T-helper 1 cell treated with Interleukin-12 subunit alpha and Interleukin-12 subunit beta and Interleukin-4 antibody, amounts not matched to agents 30 μg/mL and 1 μg/mL, for 36 hours (primary cell): ENCODE data around the gene DDX6.
"Not testable (repeated sequence)": the region's sequence is repeated elsewhere in the genome, so short reads cannot be mapped to it uniquely, and the experiment has no call there.

ENCODE experiments used
- H3K27ac Mint-ChIP-seq: one replicate; pipeline ENCODE4 v1.8.0; 2021; ENCODE audit warnings: mild to moderate bottlenecking, mixed read lengths
- H3K27me3 Mint-ChIP-seq: one replicate; pipeline ENCODE4 v1.8.0; 2021; ENCODE audit warnings: low read depth, mixed read lengths
- H3K36me3 Mint-ChIP-seq: one replicate; pipeline ENCODE4 v1.8.0; 2021; ENCODE audit warnings: low read depth, mixed read lengths
- H3K4me1 Mint-ChIP-seq: one replicate; pipeline ENCODE4 v1.8.0; 2021; ENCODE audit warnings: low read depth, mixed read lengths
- H3K4me3 Mint-ChIP-seq: one replicate; pipeline ENCODE4 v1.8.0; 2021; ENCODE audit warnings: mild to moderate bottlenecking, moderate library complexity, mixed read lengths
- H3K9me3 Mint-ChIP-seq: one replicate; pipeline ENCODE4 v1.8.0; 2021; ENCODE audit warnings: mixed read lengths

The DDX6 gene

DNA sequence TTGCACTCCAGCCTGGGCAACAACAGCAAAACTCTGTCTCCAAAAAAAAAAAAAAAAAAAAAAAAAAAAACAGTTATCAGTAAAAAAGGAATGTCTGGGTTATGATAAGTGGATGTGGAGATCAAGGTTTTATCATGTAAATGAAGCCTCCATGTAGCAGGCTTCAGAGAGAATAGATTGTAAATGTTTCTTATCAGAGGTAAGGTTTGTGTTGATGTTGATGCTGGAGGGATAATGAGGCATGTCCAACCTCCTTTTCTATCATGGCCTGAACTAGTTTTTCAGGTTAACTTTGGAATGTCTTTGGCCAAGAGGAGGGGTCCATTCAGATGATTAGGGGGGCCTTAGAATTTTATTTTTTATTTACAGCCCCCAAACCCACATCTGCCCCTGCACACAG is 76.1 kb downstream of the DDX6 start:
- peaks cover 4% of the 10 kb centered on the region for H3K27me3 Mint-ChIP-seq
- no peak overlapping the region for H3K4me3 Mint-ChIP-seq
- no peaks in the 10 kb centered on the region for H3K9me3 Mint-ChIP-seq
- no peaks in the 10 kb centered on the region for H3K36me3 Mint-ChIP-seq
- H3K27ac Mint-ChIP-seq, result no peak overlapping the region
- H3K4me1 Mint-ChIP-seq, result no peaks in the 10 kb centered on the region

DNA sequence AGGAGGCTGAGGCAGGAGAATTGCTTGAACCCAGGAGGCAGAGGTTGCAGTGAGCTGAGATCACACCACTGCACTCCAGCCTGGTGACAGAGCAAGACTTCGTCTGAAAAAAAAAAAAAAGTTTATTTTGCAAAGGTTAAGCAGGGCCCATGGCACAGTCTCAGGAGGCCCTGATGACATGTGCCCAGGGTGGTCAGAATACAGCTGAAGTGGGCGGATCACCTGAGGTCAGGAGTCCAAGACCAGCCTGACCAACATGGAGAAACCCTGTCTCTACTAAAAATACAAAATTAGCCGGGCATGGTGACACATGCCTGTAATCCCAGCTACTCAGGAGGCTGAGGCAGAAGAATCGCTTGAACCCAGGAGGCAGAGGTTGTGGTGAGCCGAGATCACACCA is 76.5 kb downstream of the DDX6 start:
- not testable (repeated sequence) for H3K4me1 Mint-ChIP-seq

DNA sequence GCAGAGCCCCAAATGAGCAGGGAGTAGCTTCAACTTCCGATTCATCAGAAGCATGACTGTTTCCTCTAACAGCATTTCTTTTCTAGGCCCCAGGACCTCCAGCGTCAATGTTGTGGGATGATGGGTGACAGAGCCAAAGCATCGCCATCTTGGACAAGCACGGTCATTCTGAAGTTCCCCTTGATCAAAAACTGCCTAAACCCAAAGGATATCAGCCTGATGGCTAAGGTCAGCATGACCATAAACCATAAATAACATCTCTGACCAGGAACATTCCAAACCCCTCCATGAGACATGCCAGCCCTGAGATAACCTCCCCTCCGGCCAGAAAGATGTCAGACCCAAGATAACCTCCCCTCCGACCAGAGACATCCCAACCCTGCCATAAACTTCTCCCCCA is 82.7 kb downstream of the DDX6 start:
- H3K4me1 Mint-ChIP-seq, result peaks cover 4% of the 10 kb centered on the region
- H3K4me3 Mint-ChIP-seq, result no peak overlapping the region

More for the DNA sequence above, 76.5 kb downstream of the DDX6 start:
- not testable (repeated sequence) for H3K9me3 Mint-ChIP-seq, H3K27me3 Mint-ChIP-seq, H3K27ac Mint-ChIP-seq, H3K36me3 Mint-ChIP-seq, H3K4me3 Mint-ChIP-seq

DNA sequence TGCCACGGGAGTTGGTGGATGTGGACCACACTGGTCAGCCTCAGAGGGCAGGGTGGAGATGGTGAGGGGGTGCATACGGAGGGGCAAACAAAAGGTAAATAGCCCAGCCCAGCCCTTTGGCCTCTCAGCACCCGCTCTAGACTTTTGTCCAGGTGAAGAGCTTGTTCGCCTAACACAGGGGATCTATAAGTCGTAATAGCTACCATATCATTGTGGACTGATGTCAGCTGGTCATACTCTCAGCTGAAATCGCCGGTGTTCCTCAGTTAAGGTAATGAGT is 84.5 kb downstream of the DDX6 start:
- Mint-ChIP-seq H3K36me3 (no peaks in the 10 kb centered on the region), H3K27me3 (peaks cover 10% of the 10 kb centered on the region), H3K4me3 (no peak overlapping the region), H3K27ac (no peak overlapping the region), H3K9me3 (no peaks in the 10 kb centered on the region), H3K4me1 (peaks cover 4% of the 10 kb centered on the region)

More for the DNA sequence above, 82.7 kb downstream of the DDX6 start:
- Mint-ChIP-seq H3K27ac (no peak overlapping the region), H3K9me3 (no peaks in the 10 kb centered on the region), H3K36me3 (no peaks in the 10 kb centered on the region), H3K27me3 (peaks cover 10% of the 10 kb centered on the region)

DNA sequence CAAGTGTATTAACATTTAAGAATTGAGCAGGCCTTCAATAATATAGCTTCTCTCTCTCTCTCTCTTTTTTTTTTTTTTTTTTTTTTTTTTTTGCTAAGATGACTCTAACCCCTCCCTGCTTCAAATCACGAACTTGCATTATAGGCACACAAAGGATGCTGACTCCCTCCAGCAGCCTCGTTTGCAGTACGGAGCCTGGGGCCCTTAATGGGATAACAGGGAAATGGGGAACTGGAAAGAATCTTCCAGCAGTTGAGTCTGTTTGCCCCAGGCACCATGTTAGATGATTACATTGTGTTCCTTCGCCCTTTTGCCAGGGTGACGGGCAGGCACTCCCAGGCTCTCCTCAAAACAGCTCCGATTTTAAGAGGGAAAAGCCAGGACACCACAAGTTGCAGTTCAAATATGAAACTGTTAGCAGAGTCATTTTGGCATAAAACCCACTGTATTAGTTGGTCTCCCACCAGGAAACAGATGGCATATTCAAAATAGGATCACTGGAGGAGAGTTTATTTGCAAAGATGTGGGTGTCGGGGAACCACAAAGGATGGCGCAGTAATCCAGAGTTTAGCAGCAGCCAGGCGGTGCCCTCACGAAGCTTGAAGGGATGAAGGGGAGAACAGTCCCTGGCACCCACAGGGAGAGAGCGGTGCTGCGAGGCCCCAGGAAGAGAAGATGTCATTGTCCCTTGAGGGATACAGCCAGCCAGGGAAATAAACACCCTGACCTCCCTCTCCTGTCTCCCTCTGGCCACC is 85.0 kb downstream of the DDX6 start:
- Mint-ChIP-seq H3K4me1 (peaks cover 4% of the 10 kb centered on the region), H3K4me3 (no peak overlapping the region), H3K9me3 (no peaks in the 10 kb centered on the region), H3K27me3 (peaks cover 10% of the 10 kb centered on the region), H3K36me3 (no peaks in the 10 kb centered on the region), H3K27ac (no peak overlapping the region)

DNA sequence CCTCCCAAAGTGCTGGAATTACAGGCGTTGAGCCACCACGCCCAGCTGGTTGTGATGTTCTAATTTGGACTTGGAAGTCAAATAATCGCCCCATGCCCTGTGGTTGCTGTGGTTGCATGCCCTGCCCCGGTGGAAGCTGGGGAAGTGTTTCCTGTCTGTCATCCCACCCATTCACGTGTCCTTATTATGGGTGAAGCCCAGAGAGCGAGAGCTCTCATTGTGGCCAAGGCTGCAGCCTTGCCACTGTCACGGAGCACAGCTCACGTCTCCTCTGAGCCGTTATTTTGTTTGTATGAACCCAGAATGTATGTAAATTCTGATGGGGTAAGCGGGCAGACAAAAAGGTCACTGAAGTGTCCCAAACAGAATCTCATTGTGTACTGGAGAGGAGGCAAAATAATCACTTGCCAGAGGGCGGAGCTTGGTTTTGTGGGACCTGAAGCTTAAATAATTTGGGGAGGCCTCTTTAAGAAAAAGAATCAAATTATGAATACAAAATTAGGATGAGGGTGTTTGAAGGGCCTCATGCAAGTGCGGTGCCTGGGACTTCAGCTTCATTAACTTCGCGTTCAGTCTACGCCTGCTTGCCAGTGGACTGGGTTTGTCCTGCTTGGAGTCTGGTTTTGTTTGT is 85.7 kb downstream of the DDX6 start:
- Mint-ChIP-seq H3K9me3 (peaks cover 3% of the 10 kb centered on the region), H3K36me3 (peaks cover 3% of the 10 kb centered on the region), H3K27ac (no peak overlapping the region), H3K4me3 (no peak overlapping the region), H3K4me1 (peaks cover 4% of the 10 kb centered on the region), H3K27me3 (peaks cover 10% of the 10 kb centered on the region)

DNA sequence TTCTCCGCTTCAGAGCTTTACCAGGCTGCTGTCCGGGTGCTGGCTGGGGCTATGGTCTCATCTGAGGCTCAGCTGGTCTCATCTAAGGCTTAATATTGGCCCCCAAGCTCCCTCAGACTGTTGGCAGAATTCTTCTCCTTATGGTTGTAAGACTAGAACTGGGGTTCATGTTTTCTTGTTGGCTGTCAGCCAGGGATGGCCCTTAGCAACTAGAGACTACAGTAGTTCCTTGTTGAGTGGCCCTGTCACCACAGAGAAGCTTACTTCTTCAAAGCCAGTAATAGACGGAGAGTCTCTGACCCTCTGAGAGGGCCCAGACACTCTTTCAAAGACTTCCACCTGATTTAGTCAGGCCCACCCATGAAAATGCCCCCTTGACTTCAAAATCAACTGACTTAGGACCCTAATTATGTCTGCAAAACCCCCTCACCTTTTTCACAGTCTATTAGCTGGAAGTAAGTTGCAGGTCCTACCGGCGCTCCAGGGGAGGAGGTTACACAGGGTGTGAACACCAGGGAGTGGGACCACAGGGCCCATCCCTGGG is 87.3 kb downstream of the DDX6 start:
- Mint-ChIP-seq H3K4me1 (peaks cover 11% of the 10 kb centered on the region), H3K27ac (no peak overlapping the region), H3K4me3 (no peak overlapping the region), H3K36me3 (peaks cover 5% of the 10 kb centered on the region), H3K27me3 (peaks cover 8% of the 10 kb centered on the region), H3K9me3 (peaks cover 5% of the 10 kb centered on the region)

DNA sequence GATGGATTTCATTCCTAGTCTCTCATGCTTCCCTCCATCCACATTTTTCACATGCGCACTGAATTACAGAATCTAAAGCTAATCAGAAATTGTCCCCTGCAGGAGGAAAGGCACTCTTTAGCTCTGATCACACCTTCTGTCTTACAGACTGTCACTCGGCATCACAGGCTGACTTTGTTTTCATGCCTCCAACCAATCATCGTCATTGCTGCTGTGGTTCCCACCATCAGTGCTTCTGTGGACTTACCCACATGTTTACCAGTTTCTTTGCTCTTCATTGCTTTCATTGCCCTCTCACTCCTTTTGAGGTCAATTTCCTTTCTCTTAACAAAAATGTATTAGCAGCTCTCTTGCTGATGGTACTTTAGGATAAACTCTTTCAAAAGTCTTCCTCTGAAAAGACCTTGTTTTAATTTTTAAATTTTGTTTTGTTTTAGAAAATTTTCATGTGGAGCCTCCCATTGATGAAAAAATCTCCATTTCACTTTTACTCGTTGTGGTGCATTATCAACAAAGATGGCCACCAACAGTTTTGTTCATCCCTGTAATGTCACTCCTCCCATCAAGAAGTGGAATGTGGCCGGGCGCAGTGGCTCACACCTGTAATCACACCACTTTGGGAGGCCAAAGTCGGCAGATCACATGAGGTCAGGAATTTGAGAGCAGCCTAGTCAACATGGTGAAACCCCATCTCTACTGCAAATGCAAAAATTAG is 91.3 kb downstream of the DDX6 start:
- Mint-ChIP-seq H3K36me3 (peaks cover 5% of the 10 kb centered on the region), H3K27ac (peak overlapping the region; percentile 43), H3K4me1 (peaks cover 6% of the 10 kb centered on the region), H3K9me3 (peaks cover 5% of the 10 kb centered on the region), H3K4me3 (no peak overlapping the region), H3K27me3 (no peaks in the 10 kb centered on the region)
